Neural progenitor cell (in vitro differentiated cells): ENCODE measurements around the gene CYP2C8.

Source experiments
- CTCF ChIP-seq: fragments of 200-600 bp; sonication (generic); IDR thresholded peaks from 2 replicates; pipeline ENCODE4 v1.5.1; 2017; ENCODE audit warnings: antibody characterized with exemption, mild to moderate bottlenecking
- EZH2 ChIP-seq: fragments of 200-600 bp; sonication (generic); IDR thresholded peaks from 2 replicates; pipeline ENCODE4 v1.6.1; 2017; ENCODE audit warnings: antibody characterized with exemption, mild to moderate bottlenecking, moderate library complexity
- EZH2phosphoT487 ChIP-seq: fragments of 200-600 bp; sonication (generic); IDR thresholded peaks from 2 replicates; pipeline ENCODE4 v1.6.1; 2017; ENCODE audit warnings: antibody characterized with exemption

GRCh38 chr10:94989192-94989591 lies 80.1 kb downstream of the CYP2C8 start:
- TF ChIP-seq CTCF (no peak), EZH2 (no peak), EZH2phosphoT487 (no peak)
